Activated CD4-positive, CD25-positive, alpha-beta regulatory T cell (primary cell): ENCODE data around the gene PTGER3.

Experiments used
- DNase-seq, 4 experiments: peaks; one replicate each; lab custom pipeline; 2025; lab: John Stamatoyannopoulos, UW

Gene PTGER3

GRCh38 chr1:71049951-71050598 is 2.5 kb upstream of the PTGER3 start:
- DNase-seq = no peak

GRCh38 chr1:71046891-71047634 is 553 bp downstream of the PTGER3 start:
- DNase-seq = no peak

- no peak for DNase-seq
These were observed 2.1 kb downstream of the PTGER3 start for GRCh38 chr1:71045463-71046028.

- DNase-seq = no peak
These were observed 2.8 kb downstream of the PTGER3 start for GRCh38 chr1:71044833-71045232.

- DNase-seq = no peak
These were observed 4.6 kb downstream of the PTGER3 start for GRCh38 chr1:71043065-71043464.

- DNase-seq = no peak
These were observed 5.8 kb downstream of the PTGER3 start for GRCh38 chr1:71041806-71042205.

GRCh38 chr1:71039661-71040262 is 7.9 kb downstream of the PTGER3 start:
- no peak for DNase-seq

GRCh38 chr1:71038942-71039341 is 8.7 kb downstream of the PTGER3 start:
- no peak for DNase-seq

GRCh38 chr1:71037829-71038620 is 9.6 kb downstream of the PTGER3 start:
- DNase-seq = no peak

- no peak for DNase-seq
These were observed 10.6 kb downstream of the PTGER3 start for GRCh38 chr1:71037066-71037465.

- no peak for DNase-seq
These were observed 14.5 kb downstream of the PTGER3 start for GRCh38 chr1:71033136-71033535.

GRCh38 chr1:71031426-71031825 is 16.2 kb downstream of the PTGER3 start:
- no peak for DNase-seq

GRCh38 chr1:71030026-71030425 is 17.6 kb downstream of the PTGER3 start:
- no peak for DNase-seq

GRCh38 chr1:71028981-71029380 is 18.6 kb downstream of the PTGER3 start:
- no peak for DNase-seq

GRCh38 chr1:71027991-71028390 is 19.6 kb downstream of the PTGER3 start:
- no peak for DNase-seq

- no peak for DNase-seq
These were observed 21.5 kb downstream of the PTGER3 start for GRCh38 chr1:71026093-71026492.

GRCh38 chr1:71023515-71023914 is 24.1 kb downstream of the PTGER3 start:
- DNase-seq = no peak

- DNase-seq = no peak
These were observed 28.2 kb downstream of the PTGER3 start for GRCh38 chr1:71019233-71019969.

- no peak for DNase-seq
These were observed 28.8 kb downstream of the PTGER3 start for GRCh38 chr1:71018791-71019190.

- DNase-seq = no peak
These were observed 31.9 kb downstream of the PTGER3 start for GRCh38 chr1:71015745-71016144.

GRCh38 chr1:71014178-71014579 is 33.4 kb downstream of the PTGER3 start:
- DNase-seq = no peak
